Cardiac muscle cell (in vitro differentiated cells and primary cell): ENCODE results near the gene CENPB. TPM values are rescaled to one million over a fixed set of nuclear protein-coding genes. Genes with fewer than 3 reads are reported as not detected.

Experiments used
- DNase-seq, 2 donors: peaks; one replicate each; pipeline versions ENCODE4 v3.0.0 to v3.0.0-alpha.2; 2010 to 2017; ENCODE audit warnings: low read depth in 1 of 2, low spot score in 1 of 2
- H3K27ac ChIP-seq: fragments of 200-600 bp; sonication (generic); 2 replicates; pipeline ENCODE4 v1.5.1; 2016
- H3K27me3 ChIP-seq: fragments of 200-600 bp; sonication (generic); 2 replicates; pipeline ENCODE4 v1.6.0; 2016; ENCODE audit warnings: control low read depth
- H3K36me3 ChIP-seq: fragments of 200-600 bp; sonication (generic); 2 replicates; pipeline ENCODE4 v1.5.1; 2016; ENCODE audit warnings: control low read depth
- H3K4me1 ChIP-seq: fragments of 200-600 bp; sonication (generic); 2 replicates; pipeline ENCODE4 v1.8.1; 2017; ENCODE audit warnings: low read depth, mild to moderate bottlenecking, mixed run types
- H3K4me3 ChIP-seq: fragments of 200-600 bp; sonication (generic); 2 replicates; pipeline ENCODE4 v1.5.1; 2016; ENCODE audit warnings: mild to moderate bottlenecking
- H3K9me3 ChIP-seq: fragments of 200-600 bp; sonication (generic); 2 replicates; pipeline ENCODE4 v1.5.1; 2017; ENCODE audit warnings: low read depth, mild to moderate bottlenecking, control low read depth
- CTCF ChIP-seq: IDR thresholded peaks from 2 replicates; pipeline ENCODE4 v1.5.1; 2012; ENCODE audit warnings: low read depth, mild to moderate bottlenecking, low read length
- polyA plus RNA-seq: library from polyadenylated mRNA; unstranded; fragments of >200 nt; fragmentation: Nextera tagmentation; extraction: Ambion mirVana; gene quantifications from 2 replicates; pipeline ENCODE4 v1.2.1, GENCODE V29; 2016
- total RNA-seq: library from RNA; depleted of rRNA; stranded (reverse); fragments of >200 nt; gene quantifications from 2 replicates; pipeline ENCODE4 v1.2.3, GENCODE V29; 2016

The CENPB gene
- total and polyA plus RNA-seq, 2 experiments from 2014 or later = 12.5 to 47.6 TPM

GRCh38 chr20:3801299-3801698 lies 14.8 kb upstream of the CENPB start:
- no peak for TF ChIP-seq CTCF
- no peak for DNase-seq
- H3K36me3 ChIP-seq = no peaks in the 10 kb centered on the region
- H3K4me1 ChIP-seq = peaks cover 10% of the 10 kb centered on the region
- no peak overlapping the region for H3K27ac ChIP-seq
- no peaks in the 10 kb centered on the region for H3K27me3 ChIP-seq
- no peak overlapping the region for H3K4me3 ChIP-seq
- no peaks in the 10 kb centered on the region for H3K9me3 ChIP-seq

- no peak for DNase-seq
- H3K4me3 ChIP-seq = no peak overlapping the region
- no peak overlapping the region for H3K27ac ChIP-seq
- no peak for TF ChIP-seq CTCF
- H3K4me1 ChIP-seq = peaks cover 10% of the 10 kb centered on the region
- H3K27me3 ChIP-seq = no peaks in the 10 kb centered on the region
- no peaks in the 10 kb centered on the region for H3K9me3 ChIP-seq
- H3K36me3 ChIP-seq = no peaks in the 10 kb centered on the region
These were observed 14.3 kb upstream of the CENPB start for GRCh38 chr20:3800878-3801260.

GRCh38 chr20:3800256-3800877 lies 13.8 kb upstream of the CENPB start:
- no peak overlapping the region for H3K4me3 ChIP-seq
- no peaks in the 10 kb centered on the region for H3K27me3 ChIP-seq
- no peak overlapping the region for H3K27ac ChIP-seq
- no peaks in the 10 kb centered on the region for H3K9me3 ChIP-seq
- DNase-seq = no peak
- no peaks in the 10 kb centered on the region for H3K36me3 ChIP-seq
- TF ChIP-seq CTCF = no peak
- peaks cover 10% of the 10 kb centered on the region for H3K4me1 ChIP-seq

- Histone ChIP-seq H3K36me3 (no peaks in the 10 kb centered on the region), H3K27me3 (no peaks in the 10 kb centered on the region), H3K4me1 (peaks cover 10% of the 10 kb centered on the region), H3K4me3 (no peak overlapping the region), H3K9me3 (no peaks in the 10 kb centered on the region), H3K27ac (no peak overlapping the region)
- no peak for TF ChIP-seq CTCF
- DNase-seq = no peak
These were observed 12.3 kb upstream of the CENPB start for GRCh38 chr20:3798908-3799248.

GRCh38 chr20:3798373-3798768 lies 11.8 kb upstream of the CENPB start:
- H3K4me3 ChIP-seq = no peak overlapping the region
- TF ChIP-seq CTCF = no peak
- H3K27ac ChIP-seq = no peak overlapping the region
- H3K36me3 ChIP-seq = no peaks in the 10 kb centered on the region
- no peak for DNase-seq
- peaks cover 10% of the 10 kb centered on the region for H3K4me1 ChIP-seq
- H3K9me3 ChIP-seq = no peaks in the 10 kb centered on the region
- no peaks in the 10 kb centered on the region for H3K27me3 ChIP-seq
